ENCODE results near the gene HECA. TPM values are rescaled to one million over a fixed set of nuclear protein-coding genes. Genes with fewer than 3 reads are reported as not detected.
"Not testable (repeated sequence)": the region's sequence is repeated elsewhere in the genome, so short reads cannot be mapped to it uniquely, and the experiment has no call there.

The HECA gene
- total RNA-seq, 1 donor from 2014 or later: 38.3 TPM

- intact Hi-C loops (cut with micrococcal nuclease): loop anchor here (2.0 to 10.0 kb wide), 4 partner anchors 137 to 539 kb away; no protein-coding TSS in a partner anchor
- H3K4me1 Mint-ChIP-seq: peaks cover 70% of the 10 kb centered on the region
- TF ChIP-seq CTCF (IDR thresholded peaks at IDR 0.05): no peak
- ATAC-seq (ENCODE audit: low read depth) (no peak), DNase-seq (no peak)
- ChIA-PET CTCF (interaction anchor here (1.3 to 2.7 kb wide), 2 partner anchors 41 to 240 kb away, joined by 3 to 11 read pairs; partner anchors contain the start of gene CITED2), POLR2A (interaction anchor here (0.7 to 4.4 kb wide), 12 partner anchors 9 to 241 kb away, joined by 3 to 38 read pairs (median 4); partner anchors contain the start of gene CITED2)
- H3K27ac Mint-ChIP-seq: peak overlapping the region; percentile 93
- peaks cover 17% of the 10 kb centered on the region for H3K36me3 Mint-ChIP-seq (ENCODE audit: low read depth)
- H3K27me3 Mint-ChIP-seq: no peaks in the 10 kb centered on the region
- no peaks in the 10 kb centered on the region for H3K9me3 Mint-ChIP-seq
- H3K4me3 Mint-ChIP-seq: peak overlapping the region; percentile 79
Measured at GRCh38 chr6:139134064-139134395, 850 bp upstream of the HECA start.

- Mint-ChIP-seq H3K36me3 (ENCODE audit: low read depth) (peaks cover 18% of the 10 kb centered on the region), H3K27me3 (no peaks in the 10 kb centered on the region), H3K9me3 (no peaks in the 10 kb centered on the region), H3K4me1 (peaks cover 82% of the 10 kb centered on the region), H3K4me3 (peak overlapping the region; percentile 95), H3K27ac (peak overlapping the region; percentile 98)
- ATAC-seq (ENCODE audit: low read depth): peak; percentile 43
- POLR2A ChIA-PET: interaction anchor here (0.7 to 4.4 kb wide), 10 partner anchors 10 to 239 kb away, joined by 3 to 38 read pairs (median 5); partner anchors contain the start of gene CITED2
- DNase-seq: peak; percentile 70
- CTCF ChIA-PET: no interaction called here
- TF ChIP-seq CTCF (IDR thresholded peaks at IDR 0.05): no peak
- intact Hi-C loops (cut with micrococcal nuclease): loop anchor here (1.0 to 10.0 kb wide), 8 partner anchors 15 to 541 kb away; partner anchors contain the start of genes CCDC28A, CITED2 and REPS1
Measured at GRCh38 chr6:139135578-139136545, 982 bp downstream of the HECA start.

- H3K27ac Mint-ChIP-seq: peak overlapping the region; percentile 98
- no peak for ATAC-seq (ENCODE audit: low read depth)
- ChIA-PET CTCF (interaction anchor here (0.8 to 1.4 kb wide), 4 partner anchors 11 to 82 kb away, joined by 3 to 4 read pairs (median 4); no protein-coding TSS in a partner anchor), POLR2A (interaction anchor here (0.7 to 2.3 kb wide), 8 partner anchors 8 to 237 kb away, joined by 3 to 12 read pairs (median 5); partner anchors contain the start of gene CITED2)
- TF ChIP-seq CTCF (IDR thresholded peaks at IDR 0.05): no peak
- H3K4me3 Mint-ChIP-seq: peak overlapping the region; percentile 95
- peaks cover 22% of the 10 kb centered on the region for H3K36me3 Mint-ChIP-seq (ENCODE audit: low read depth)
- intact Hi-C loops (cut with micrococcal nuclease): loop anchor here (2.0 to 10.0 kb wide), 3 partner anchors 13 to 543 kb away; no protein-coding TSS in a partner anchor
- H3K9me3 Mint-ChIP-seq: no peaks in the 10 kb centered on the region
- peaks cover 69% of the 10 kb centered on the region for H3K4me1 Mint-ChIP-seq
- H3K27me3 Mint-ChIP-seq: no peaks in the 10 kb centered on the region
- no peak for DNase-seq
Measured at GRCh38 chr6:139137706-139138105, 2.8 kb downstream of the HECA start.

GRCh38 chr6:139140854-139141253 is 6.0 kb downstream of the HECA start:
- H3K9me3 Mint-ChIP-seq; CTCF ChIA-PET; H3K4me3 Mint-ChIP-seq; ATAC-seq (ENCODE audit: low read depth); POLR2A ChIA-PET; DNase-seq; intact Hi-C loops (cut with micrococcal nuclease); H3K27me3 Mint-ChIP-seq; H3K27ac Mint-ChIP-seq: not testable (repeated sequence)
- H3K4me1 Mint-ChIP-seq: peaks cover 79% of the 10 kb centered on the region
- H3K36me3 Mint-ChIP-seq (ENCODE audit: low read depth): peaks cover 28% of the 10 kb centered on the region

GRCh38 chr6:139142262-139142661 is 7.4 kb downstream of the HECA start:
- Mint-ChIP-seq H3K9me3 (no peaks in the 10 kb centered on the region), H3K4me3 (no peak overlapping the region), H3K4me1 (peaks cover 79% of the 10 kb centered on the region), H3K36me3 (ENCODE audit: low read depth) (peaks cover 24% of the 10 kb centered on the region), H3K27ac (no peak overlapping the region), H3K27me3 (no peaks in the 10 kb centered on the region)
- DNase-seq: no peak
- TF ChIP-seq CTCF (IDR thresholded peaks at IDR 0.05): no peak
- POLR2A ChIA-PET: no interaction called here
- intact Hi-C loops (cut with micrococcal nuclease): no loop called here
- CTCF ChIA-PET: no interaction called here
- no peak for ATAC-seq (ENCODE audit: low read depth)
